Retinal pigment epithelial cell (primary cell): ENCODE data around the gene SAMM50.

Experiments
- DNase-seq: peaks from one replicate; pipeline ENCODE4 v3.0.0-alpha.2; 2010; ENCODE audit warnings: low read depth
- H3K4me3 ChIP-seq: 2 replicates; pipeline ENCODE4 v1.5.1; 2011; ENCODE audit warnings: mild to moderate bottlenecking, low read length, control low read depth, moderate library complexity
- TF ChIP-seq, protein P1 (sequence below): conservative IDR thresholded peaks from 2 replicates; pipeline ENCODE4 v1.5.1; 2011; ENCODE audit warnings: low read depth, low read length, control low read depth, inconsistent platforms

Gene SAMM50

DNA sequence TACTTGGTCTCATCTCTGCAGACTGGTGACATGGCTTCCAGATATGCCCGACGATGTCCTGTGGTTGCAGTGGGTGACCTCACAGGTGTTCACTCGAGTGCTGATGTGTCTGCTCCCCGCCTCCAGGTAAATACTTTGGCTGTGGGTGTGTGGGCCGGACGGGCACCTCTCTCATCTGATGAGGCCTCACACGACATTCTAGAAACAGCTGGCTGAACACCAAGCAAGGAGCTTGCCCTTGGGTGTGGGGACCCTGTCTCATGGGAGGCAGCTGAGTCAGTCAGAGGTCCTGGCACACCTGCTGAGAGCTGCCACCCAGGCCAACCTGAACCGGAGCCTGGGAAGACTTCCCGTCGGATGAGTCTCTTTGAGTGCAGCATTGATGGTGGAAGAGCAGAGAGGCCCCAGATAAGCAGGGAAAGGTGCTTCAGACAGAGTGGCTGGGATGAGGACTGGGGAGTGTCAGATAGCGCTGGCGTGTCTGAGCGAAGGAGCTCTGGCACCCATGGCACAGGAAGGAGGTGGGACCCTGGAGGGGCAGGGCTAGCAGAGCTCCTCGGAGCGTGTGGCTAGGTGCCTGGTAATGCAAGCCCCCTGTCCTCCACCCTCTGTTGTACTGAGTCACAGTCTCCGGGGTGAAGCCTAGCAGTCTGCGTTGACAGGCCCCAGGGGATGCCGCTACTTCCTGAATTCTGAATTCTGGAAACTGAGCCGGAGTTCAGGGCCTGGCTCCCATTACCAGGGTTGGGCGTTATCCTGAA, 10.4 kb upstream of the SAMM50 start:
- TF ChIP-seq, protein P1, sequence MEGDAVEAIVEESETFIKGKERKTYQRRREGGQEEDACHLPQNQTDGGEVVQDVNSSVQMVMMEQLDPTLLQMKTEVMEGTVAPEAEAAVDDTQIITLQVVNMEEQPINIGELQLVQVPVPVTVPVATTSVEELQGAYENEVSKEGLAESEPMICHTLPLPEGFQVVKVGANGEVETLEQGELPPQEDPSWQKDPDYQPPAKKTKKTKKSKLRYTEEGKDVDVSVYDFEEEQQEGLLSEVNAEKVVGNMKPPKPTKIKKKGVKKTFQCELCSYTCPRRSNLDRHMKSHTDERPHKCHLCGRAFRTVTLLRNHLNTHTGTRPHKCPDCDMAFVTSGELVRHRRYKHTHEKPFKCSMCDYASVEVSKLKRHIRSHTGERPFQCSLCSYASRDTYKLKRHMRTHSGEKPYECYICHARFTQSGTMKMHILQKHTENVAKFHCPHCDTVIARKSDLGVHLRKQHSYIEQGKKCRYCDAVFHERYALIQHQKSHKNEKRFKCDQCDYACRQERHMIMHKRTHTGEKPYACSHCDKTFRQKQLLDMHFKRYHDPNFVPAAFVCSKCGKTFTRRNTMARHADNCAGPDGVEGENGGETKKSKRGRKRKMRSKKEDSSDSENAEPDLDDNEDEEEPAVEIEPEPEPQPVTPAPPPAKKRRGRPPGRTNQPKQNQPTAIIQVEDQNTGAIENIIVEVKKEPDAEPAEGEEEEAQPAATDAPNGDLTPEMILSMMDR: no peak
- no peak overlapping the region for H3K4me3 ChIP-seq
- no peak for DNase-seq

- TF ChIP-seq, protein P1: peak; percentile 88
- H3K4me3 ChIP-seq: no peak overlapping the region
- no peak for DNase-seq
Observed at GRCh38 chr22:43945632-43946383, 9.4 kb upstream of the SAMM50 start.

DNA sequence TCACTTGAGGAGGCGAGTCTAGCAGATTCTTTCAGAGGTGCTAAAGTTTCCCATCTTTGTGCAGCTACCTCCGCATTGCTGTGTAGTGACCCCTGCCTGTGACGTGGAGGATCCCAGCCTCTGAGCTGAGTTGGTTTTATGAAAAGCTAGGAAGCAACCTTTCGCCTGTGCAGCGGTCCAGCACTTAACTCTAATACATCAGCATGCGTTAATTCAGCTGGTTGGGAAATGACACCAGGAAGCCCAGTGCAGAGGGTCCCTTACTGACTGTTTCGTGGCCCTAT, 8.9 kb upstream of the SAMM50 start:
- no peak for DNase-seq
- TF ChIP-seq, protein P1: peak; percentile 31
- H3K4me3 ChIP-seq: no peak overlapping the region

GRCh38 chr22:43948836-43949406, 6.3 kb upstream of the SAMM50 start:
- no peak overlapping the region for H3K4me3 ChIP-seq
- TF ChIP-seq, protein P1: no peak
- no peak for DNase-seq

GRCh38 chr22:43951391-43951790, 3.9 kb upstream of the SAMM50 start:
- H3K4me3 ChIP-seq: no peak overlapping the region
- TF ChIP-seq, protein P1: no peak
- no peak for DNase-seq

DNA sequence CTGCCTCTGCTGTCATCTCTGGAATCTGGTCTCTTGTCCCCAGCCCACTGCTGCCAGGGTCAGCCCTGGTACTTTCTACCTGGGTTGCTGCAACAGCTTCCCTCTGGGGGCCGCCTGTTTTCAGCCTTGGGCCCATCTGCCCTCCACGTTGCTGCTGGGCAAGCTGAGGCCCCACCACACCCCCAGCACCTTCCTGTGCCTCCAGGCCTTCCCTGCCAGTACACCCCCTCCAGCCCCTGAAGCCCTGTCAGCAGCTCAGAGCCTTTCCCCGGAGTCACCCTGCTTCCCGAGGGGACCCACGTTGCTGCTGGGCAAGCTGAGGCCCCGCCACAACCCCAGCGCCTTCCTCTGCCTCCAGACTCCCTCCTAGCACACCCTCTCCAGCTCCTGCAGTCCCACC, 3.3 kb upstream of the SAMM50 start:
- TF ChIP-seq, protein P1: no peak
- no peak overlapping the region for H3K4me3 ChIP-seq
- no peak for DNase-seq
